GM21447 (cell line): ENCODE measurements around the gene SIRPA.

Experiments used
- ATAC-seq: cut with Tn5 transposase; IDR thresholded peaks from one replicate; pipeline ENCODE4 v1.9.1; 2021; ENCODE audit not compliant: unreplicated experiment

The SIRPA gene

DNA sequence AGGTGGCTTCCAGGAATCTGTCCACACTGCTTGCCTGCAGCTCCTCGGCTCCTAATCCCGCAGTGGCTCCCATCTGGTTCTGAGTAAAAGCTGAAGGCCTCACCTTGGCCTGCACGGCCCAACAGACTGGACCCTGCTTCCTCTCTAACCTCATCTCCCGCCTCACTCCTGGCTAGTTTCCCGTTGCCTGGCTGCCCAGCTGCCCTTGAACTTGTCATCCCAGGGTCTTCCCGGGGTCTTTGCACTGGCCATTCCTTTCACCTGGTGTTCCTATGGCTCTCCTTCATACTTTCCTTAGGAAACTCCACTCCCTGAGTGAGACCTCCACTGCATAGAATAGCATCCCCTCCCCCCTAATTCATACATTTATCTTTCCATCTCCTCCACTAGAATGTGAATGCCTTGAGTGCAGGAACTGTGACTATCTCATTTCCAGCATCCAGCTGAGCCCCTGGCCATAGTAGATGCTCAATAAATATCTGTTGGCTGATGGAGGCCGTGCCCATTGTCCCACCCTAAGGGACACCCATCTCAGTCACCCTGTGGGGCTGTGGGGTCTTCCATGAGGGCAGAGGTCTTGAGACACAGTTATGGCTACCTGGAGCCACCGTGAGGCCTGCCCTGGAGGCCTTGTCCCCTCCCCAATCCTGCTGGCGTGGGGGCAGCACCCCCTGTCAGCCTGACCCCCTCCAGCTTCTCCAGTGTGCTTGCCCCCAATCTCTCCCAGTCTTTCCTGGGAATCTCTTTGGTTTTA lies 9.1 kb upstream of the SIRPA start:
- ATAC-seq = no peak

DNA sequence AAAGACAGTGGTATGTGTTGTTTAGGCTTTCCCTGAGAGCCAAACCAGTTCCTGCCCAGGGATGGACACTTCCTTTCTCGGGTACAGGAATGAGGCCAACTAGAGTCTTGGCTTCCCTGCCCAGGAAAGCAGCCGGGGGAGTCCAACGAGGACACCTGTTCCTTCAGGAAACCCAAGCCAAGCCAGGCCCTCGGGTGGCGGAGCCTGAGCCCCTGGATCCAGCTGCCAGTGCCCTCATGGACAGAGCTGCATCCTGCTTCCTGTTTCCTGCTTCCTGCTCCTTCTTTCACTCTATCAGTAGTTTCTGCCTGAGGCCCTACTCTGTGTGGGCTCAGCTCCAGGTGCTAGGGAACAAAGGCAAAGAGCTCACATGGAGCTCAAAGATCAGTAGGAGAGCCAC lies 7.9 kb upstream of the SIRPA start:
- ATAC-seq = no peak

GRCh38 chr20:1887756-1888155 lies 7.5 kb upstream of the SIRPA start:
- ATAC-seq = no peak

- ATAC-seq = no peak
Measured at GRCh38 chr20:1888796-1889463, 6.3 kb upstream of the SIRPA start.

GRCh38 chr20:1890469-1891262 lies 4.5 kb upstream of the SIRPA start:
- no peak for ATAC-seq

GRCh38 chr20:1891263-1892118 lies 3.7 kb upstream of the SIRPA start:
- no peak for ATAC-seq

- no peak for ATAC-seq
Measured at GRCh38 chr20:1892119-1892385, 3.2 kb upstream of the SIRPA start.

- ATAC-seq = no peak
Measured at GRCh38 chr20:1893721-1894470, 1.3 kb upstream of the SIRPA start.

GRCh38 chr20:1894471-1894950 lies 696 bp upstream of the SIRPA start:
- ATAC-seq = no peak

GRCh38 chr20:1895674-1896483 lies 672 bp downstream of the SIRPA start:
- no peak for ATAC-seq

DNA sequence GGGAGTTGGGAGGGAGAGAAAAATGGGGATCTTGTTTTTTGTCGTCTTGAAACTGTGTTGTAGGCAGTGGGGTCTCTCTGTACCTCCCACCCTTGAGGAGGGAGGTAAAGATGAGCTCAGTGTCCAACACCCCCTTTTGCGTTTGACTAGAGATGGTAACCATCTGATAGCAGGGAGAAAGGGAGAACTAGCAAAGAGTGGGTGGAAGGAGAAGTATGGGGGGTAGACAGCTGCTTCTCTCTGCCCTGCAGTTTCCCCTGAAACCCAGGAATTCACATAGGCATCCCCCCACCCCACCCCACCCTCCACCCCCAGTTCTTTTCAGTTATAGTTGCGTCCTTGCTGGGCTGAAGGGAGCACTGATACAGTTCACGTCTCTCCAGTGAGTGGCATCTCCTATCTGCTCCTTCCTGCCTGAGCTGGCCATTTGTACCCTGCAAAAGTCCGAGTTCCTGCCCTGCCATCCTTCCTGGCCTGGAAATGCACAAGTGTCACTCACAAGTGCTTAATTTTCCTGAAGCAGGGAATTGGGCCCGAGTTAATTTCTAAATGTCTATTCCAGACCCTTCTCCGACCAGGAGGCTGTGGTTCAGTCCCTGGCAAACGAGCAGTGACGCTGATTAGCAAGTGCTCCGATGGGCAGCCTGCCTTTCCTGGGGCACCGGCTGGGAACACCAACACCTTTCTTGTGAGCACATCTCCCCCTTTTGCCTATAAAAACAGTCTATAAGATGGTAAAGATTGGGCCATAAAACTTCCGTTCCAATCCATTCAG lies 1.5 kb downstream of the SIRPA start:
- ATAC-seq = no peak

GRCh38 chr20:1897541-1897940 lies 2.3 kb downstream of the SIRPA start:
- ATAC-seq = peak; percentile 15

DNA sequence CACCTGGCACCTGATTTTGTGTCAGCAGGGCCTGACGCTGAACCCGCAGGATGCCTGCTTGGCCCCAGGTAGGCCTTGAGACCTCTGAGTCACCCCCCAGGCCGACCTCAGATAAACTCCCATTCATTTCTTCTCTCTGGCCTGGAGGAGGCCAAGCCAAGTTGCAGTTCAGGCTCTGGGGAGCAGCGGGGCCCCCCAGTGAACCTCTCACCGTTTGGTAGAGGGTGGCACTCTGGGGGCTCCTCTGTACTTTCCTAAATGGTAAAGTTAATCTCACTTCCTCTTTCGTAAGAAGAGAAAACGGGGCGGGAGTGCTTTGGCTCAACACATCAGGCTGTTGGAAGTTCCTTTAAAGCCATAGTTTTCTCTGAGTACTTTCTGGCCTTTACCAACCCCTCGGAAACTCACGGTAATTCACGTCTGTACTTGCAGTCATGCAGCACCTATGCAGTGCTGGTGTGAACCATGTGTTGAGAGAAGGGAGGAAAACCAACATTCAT lies 2.8 kb downstream of the SIRPA start:
- peak; percentile 67 for ATAC-seq

DNA sequence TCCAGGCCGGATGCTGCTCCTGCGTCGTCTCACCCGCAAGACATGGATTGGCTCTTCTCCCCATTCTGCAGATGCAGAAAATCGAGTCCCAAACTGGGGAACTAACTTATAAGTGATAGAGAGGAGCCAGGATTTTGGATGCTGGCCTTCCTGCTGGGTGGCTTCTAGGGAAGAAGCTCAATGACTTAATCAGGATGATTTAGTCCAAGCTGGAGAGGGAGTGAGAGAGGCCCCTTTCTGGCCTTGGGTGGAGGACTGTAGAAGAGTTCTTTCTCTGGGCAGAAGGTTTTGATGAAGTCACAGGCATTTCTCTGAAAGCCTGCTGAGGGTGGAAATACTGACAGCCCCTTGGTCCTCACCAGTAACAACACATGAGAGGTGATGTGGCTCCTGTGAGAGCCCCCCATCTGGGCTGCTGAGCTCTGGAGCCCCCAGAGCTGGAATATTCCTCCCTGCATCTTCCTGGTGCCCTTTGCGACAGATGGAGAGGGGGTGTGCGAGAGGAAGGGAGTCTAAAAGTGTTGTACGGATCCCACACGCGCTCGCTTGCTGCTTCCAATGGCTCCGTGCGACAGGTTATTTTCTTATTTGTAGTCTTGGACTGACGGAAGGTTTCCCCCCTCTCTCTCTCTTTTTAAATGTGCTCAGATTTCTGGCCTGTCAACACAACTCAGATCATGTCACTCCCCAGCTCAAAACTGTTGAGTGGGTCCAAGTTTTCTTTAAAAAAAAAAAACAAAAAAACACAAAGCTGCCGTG lies 3.5 kb downstream of the SIRPA start:
- no peak for ATAC-seq

DNA sequence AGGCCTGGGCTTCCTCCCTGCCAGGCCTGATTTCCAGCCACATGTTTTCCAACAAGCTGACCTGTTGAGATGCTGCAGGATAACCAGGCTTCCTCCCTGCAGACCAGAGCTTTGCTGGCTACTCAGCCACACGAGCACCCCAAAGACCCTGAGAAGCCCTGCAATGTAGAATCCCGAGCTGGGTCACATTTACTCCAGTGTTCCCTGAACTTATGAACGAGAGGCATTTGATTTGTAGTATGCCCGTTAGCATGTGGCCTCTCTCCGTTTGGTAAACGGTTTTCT lies 4.0 kb downstream of the SIRPA start:
- no peak for ATAC-seq

DNA sequence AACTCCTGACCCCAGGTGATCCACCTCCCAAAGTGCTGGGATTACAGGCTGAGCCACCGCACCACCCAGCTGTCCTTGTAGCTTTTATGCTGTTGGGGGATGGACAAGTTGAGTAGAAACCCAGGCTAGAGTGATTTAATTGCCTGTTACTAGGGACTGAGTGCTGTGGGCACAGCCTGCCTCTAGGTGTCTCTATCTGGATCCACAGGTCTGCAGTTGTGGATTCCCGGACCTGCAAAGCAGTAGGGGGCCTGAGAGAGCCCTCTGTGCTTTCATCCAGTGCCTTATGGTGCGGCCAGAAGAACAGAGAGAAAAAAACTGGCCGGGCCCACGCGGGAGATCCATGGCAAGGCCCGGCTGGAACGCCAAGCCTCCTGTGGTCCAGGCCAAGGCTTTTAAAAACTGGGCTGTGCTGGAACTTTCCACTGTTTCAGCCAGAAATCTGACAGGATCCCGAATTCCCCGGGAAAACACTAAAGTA lies 5.2 kb downstream of the SIRPA start:
- ATAC-seq = no peak

GRCh38 chr20:1901704-1902103 lies 6.5 kb downstream of the SIRPA start:
- ATAC-seq = no peak

- ATAC-seq = no peak
Measured at GRCh38 chr20:1902188-1902587, 7.0 kb downstream of the SIRPA start.
